GM23248 (cell line): ENCODE results near the gene C11orf68. TPM values are rescaled to one million over a fixed set of nuclear protein-coding genes. Genes with fewer than 3 reads are reported as not detected.
A peak's percentile ranks its signal among the peaks of the same experiment; 100 is the strongest.

Experiments used
- DNase-seq: peaks from one replicate; pipeline ENCODE4 v3.0.0-alpha.2; 2015
- H2AFZ ChIP-seq: fragments of 200-600 bp; sonication (generic); 2 replicates; pipeline ENCODE4 v1.6.1; 2016; ENCODE audit warnings: antibody characterized with exemption
- H3F3A ChIP-seq: fragments of 200-600 bp; sonication (generic); 2 replicates; pipeline ENCODE4 v1.6.1; 2016; ENCODE audit warnings: mild to moderate bottlenecking, antibody characterized with exemption, mixed run types; ENCODE audit not compliant: insufficient read depth
- H3K27ac ChIP-seq: fragments of 200-600 bp; sonication (generic); 2 replicates; pipeline ENCODE4 v1.5.1; 2016; ENCODE audit warnings: mild to moderate bottlenecking
- H3K27me3 ChIP-seq: fragments of 200-600 bp; sonication (generic); replicated peaks from 2 replicates; pipeline ENCODE4 v1.6.1; 2016; ENCODE audit warnings: mild to moderate bottlenecking; ENCODE audit not compliant: insufficient read depth
- H3K36me3 ChIP-seq: fragments of 200-600 bp; sonication (generic); 2 replicates; pipeline ENCODE4 v1.6.1; 2016; ENCODE audit warnings: low read depth, mild to moderate bottlenecking
- H3K4me1 ChIP-seq: fragments of 200-600 bp; sonication (generic); 2 replicates; pipeline ENCODE4 v1.6.1; 2016; ENCODE audit warnings: mild to moderate bottlenecking; ENCODE audit not compliant: insufficient read depth
- H3K4me2 ChIP-seq: fragments of 200-600 bp; sonication (generic); one replicate; pipeline ENCODE4 v1.6.1; 2016; ENCODE audit warnings: mild to moderate bottlenecking; ENCODE audit not compliant: unreplicated experiment
- H3K4me3 ChIP-seq: fragments of 200-600 bp; sonication (generic); 2 replicates; pipeline ENCODE4 v1.5.1; 2016; ENCODE audit warnings: mild to moderate bottlenecking
- H3K79me2 ChIP-seq: fragments of 200-600 bp; sonication (generic); 2 replicates; pipeline ENCODE4 v1.6.1; 2016; ENCODE audit warnings: mild to moderate bottlenecking; ENCODE audit not compliant: insufficient read depth
- H3K9ac ChIP-seq: fragments of 200-600 bp; sonication (generic); 2 replicates; pipeline ENCODE4 v1.6.1; 2016; ENCODE audit warnings: mild to moderate bottlenecking
- H3K9me2 ChIP-seq: fragments of 200-600 bp; sonication (generic); 2 replicates; pipeline ENCODE4 v1.6.1; 2016; ENCODE audit warnings: mixed run types, mild to moderate bottlenecking, moderate library complexity; ENCODE audit not compliant: insufficient read depth
- H3K9me3 ChIP-seq: fragments of 200-600 bp; sonication (generic); one replicate; pipeline ENCODE4 v1.6.1; 2017; ENCODE audit warnings: low read depth
- H4K20me1 ChIP-seq: fragments of 200-600 bp; sonication (generic); 2 replicates; pipeline ENCODE4 v1.6.0; 2016; ENCODE audit not compliant: insufficient read depth
- EZH2 ChIP-seq: fragments of 200-600 bp; sonication (generic); IDR thresholded peaks from 2 replicates; pipeline ENCODE4 v1.6.1; 2018; ENCODE audit warnings: antibody characterized with exemption, mild to moderate bottlenecking; ENCODE audit not compliant: insufficient read depth, poor library complexity, severe bottlenecking
- EZH2phosphoT487 ChIP-seq: fragments of 200-600 bp; sonication (generic); IDR thresholded peaks from 2 replicates; pipeline ENCODE4 v1.6.1; 2018; ENCODE audit warnings: antibody characterized with exemption, moderate library complexity, mild to moderate bottlenecking, low read depth; ENCODE audit not compliant: insufficient read depth
- WGBS, 2 experiments: methylation state at CpG; one replicate each; pipeline ENCODE4 v1.1.6; 2015 to 2017; ENCODE audit warnings: low lambda C conversion rate in 2 of 2, low coverage in 1 of 2; ENCODE audit errors: missing lambda C conversion rate in 2 of 2; 5-methylcytosine and 5-hydroxymethylcytosine counted together
- in situ Hi-C: fragments of 300-500 bp; cut with MboI; formaldehyde crosslinking; loops from 2 replicates; pipeline ENCODE4 v1.15.0; 2020
- polyA plus RNA-seq: library from polyadenylated mRNA; unstranded; fragments of >200 nt; fragmentation: Nextera tagmentation; extraction: Ambion mirVana; gene quantifications from 2 replicates; pipeline ENCODE4 v1.2.1, GENCODE V29; 2016
- total RNA-seq: library from RNA; depleted of rRNA; stranded (reverse); fragments of >200 nt; shearing (Covaris generic); gene quantifications from 2 replicates; pipeline ENCODE4 v1.2.3, GENCODE V29; 2014

The C11orf68 gene
- total and polyA plus RNA-seq, 2 experiments from 2014 or later = 50.5 to 91.5 TPM

GRCh38 chr11:65870307-65870658, 48.6 kb downstream of the C11orf68 start:
- H3K4me1 ChIP-seq = peaks cover 16% of the 10 kb centered on the region
- no peaks in the 10 kb centered on the region for H3K9me2 ChIP-seq
- H3K4me2 ChIP-seq = no peak overlapping the region
- TF ChIP-seq EZH2 = no peak
- TF ChIP-seq EZH2phosphoT487 = no peak
- in situ Hi-C loops = no loop called here
- no peaks in the 10 kb centered on the region for H3K27me3 ChIP-seq
- DNase-seq = no peak
- H3K27ac ChIP-seq = no peak overlapping the region
- H3K36me3 ChIP-seq = peaks cover 25% of the 10 kb centered on the region; the same call in 1 of the 2 replicates
- peak overlapping the region; percentile 85; the same call in 1 of the 2 replicates for H3K4me3 ChIP-seq
- peak overlapping the region; percentile 93 for H3K9ac ChIP-seq
- peaks cover 46% of the 10 kb centered on the region for H3K79me2 ChIP-seq
- WGBS, 2 experiments = 87 to 92% methylated on average over 11 of the region's 11 CpGs
- H4K20me1 ChIP-seq = no peaks in the 10 kb centered on the region
- peaks cover 48% of the 10 kb centered on the region for H3F3A ChIP-seq
- no peak overlapping the region for H2AFZ ChIP-seq
- no peaks in the 10 kb centered on the region for H3K9me3 ChIP-seq

DNA sequence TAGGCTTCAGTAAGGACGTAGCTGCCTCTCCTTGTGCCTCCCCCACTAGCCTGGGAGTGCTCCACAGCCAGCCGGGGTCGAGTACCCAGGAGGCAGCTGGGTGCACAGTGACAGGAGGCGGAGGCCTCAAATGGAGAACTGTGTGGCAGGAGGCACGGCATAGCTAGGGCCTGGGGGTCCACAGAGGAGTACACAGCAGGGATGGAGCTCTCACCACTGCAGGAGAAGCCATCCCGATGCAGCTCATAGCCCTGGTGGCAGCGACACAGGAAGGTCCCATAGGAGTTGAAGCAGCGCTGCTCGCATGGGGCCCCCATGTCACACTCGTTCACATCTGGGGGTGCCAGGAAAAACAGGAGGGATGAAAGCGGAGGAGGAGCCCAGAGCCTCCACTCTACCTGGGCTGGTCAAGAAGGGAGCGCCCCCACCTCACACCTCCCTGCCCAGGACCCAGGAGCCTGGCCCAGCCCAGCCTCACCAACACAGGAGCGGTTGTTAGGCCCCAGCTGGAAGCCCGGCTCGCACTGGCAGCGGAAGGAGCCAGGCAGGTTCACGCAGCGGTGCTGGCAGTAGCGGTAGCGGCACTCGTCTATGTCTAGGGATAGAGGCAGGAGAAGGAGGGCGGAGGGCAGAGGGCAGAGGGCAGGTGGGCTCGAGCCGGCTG, 49.1 kb downstream of the C11orf68 start:
- WGBS, 2 experiments = 85 to 86% methylated on average over 24 of the region's 24 CpGs
- Histone ChIP-seq H3K4me2 (no peak overlapping the region), H3K9me2 (no peaks in the 10 kb centered on the region), H4K20me1 (no peaks in the 10 kb centered on the region), H2AFZ (no peak overlapping the region), H3K36me3 (peaks cover 25% of the 10 kb centered on the region; the same call in 1 of the 2 replicates), H3K27me3 (no peaks in the 10 kb centered on the region), H3K79me2 (peaks cover 46% of the 10 kb centered on the region), H3K27ac (no peak overlapping the region), H3K4me3 (no peak overlapping the region), H3K4me1 (peaks cover 16% of the 10 kb centered on the region), H3F3A (peaks cover 48% of the 10 kb centered on the region), H3K9ac (no peak overlapping the region; the same call in 1 of the 2 replicates), H3K9me3 (no peaks in the 10 kb centered on the region)
- no peak for TF ChIP-seq EZH2
- no peak for TF ChIP-seq EZH2phosphoT487
- no peak for DNase-seq
- in situ Hi-C loops = no loop called here

- no peak for DNase-seq
- H2AFZ ChIP-seq = no peak overlapping the region
- no peaks in the 10 kb centered on the region for H3K27me3 ChIP-seq
- no peaks in the 10 kb centered on the region for H4K20me1 ChIP-seq
- no peak overlapping the region; the same call in 1 of the 2 replicates for H3K27ac ChIP-seq
- TF ChIP-seq EZH2phosphoT487 (no peak), EZH2 (no peak)
- H3K4me3 ChIP-seq = no peak overlapping the region
- H3F3A ChIP-seq = peaks cover 54% of the 10 kb centered on the region
- H3K9me3 ChIP-seq = no peaks in the 10 kb centered on the region
- peaks cover 48% of the 10 kb centered on the region for H3K79me2 ChIP-seq
- H3K4me2 ChIP-seq = no peak overlapping the region
- WGBS, 2 experiments = 98 to 100% methylated on average over 3 of the region's 3 CpGs
- no peaks in the 10 kb centered on the region for H3K9me2 ChIP-seq
- no peak overlapping the region for H3K9ac ChIP-seq
- H3K4me1 ChIP-seq = peaks cover 16% of the 10 kb centered on the region
- peaks cover 27% of the 10 kb centered on the region; the same call in 1 of the 2 replicates for H3K36me3 ChIP-seq
- in situ Hi-C loops = no loop called here
These were observed 50.0 kb downstream of the C11orf68 start for GRCh38 chr11:65868907-65869306.

GRCh38 chr11:65868076-65868667, 50.7 kb downstream of the C11orf68 start:
- H3K36me3 ChIP-seq = peaks cover 31% of the 10 kb centered on the region; the same call in 1 of the 2 replicates
- no peak overlapping the region for H3K27ac ChIP-seq
- no peak overlapping the region for H3K4me3 ChIP-seq
- peaks cover 16% of the 10 kb centered on the region for H3K4me1 ChIP-seq
- H3K9me2 ChIP-seq = no peaks in the 10 kb centered on the region
- in situ Hi-C loops = no loop called here
- no peak overlapping the region for H3K4me2 ChIP-seq
- H2AFZ ChIP-seq = no peak overlapping the region
- no peak for DNase-seq
- no peaks in the 10 kb centered on the region for H4K20me1 ChIP-seq
- TF ChIP-seq EZH2phosphoT487 (no peak), EZH2 (no peak)
- peaks cover 53% of the 10 kb centered on the region for H3K79me2 ChIP-seq
- H3K27me3 ChIP-seq = no peaks in the 10 kb centered on the region
- H3K9me3 ChIP-seq = no peaks in the 10 kb centered on the region
- no peak overlapping the region for H3K9ac ChIP-seq
- peaks cover 54% of the 10 kb centered on the region for H3F3A ChIP-seq
- 86 to 87% methylated on average over 18 to 19 of the region's 19 CpGs for WGBS, 2 experiments
